HG02943 (cell line): Measurements from ENCODE around the gene RAET1E.
"Not testable (repeated sequence)": the region's sequence is repeated elsewhere in the genome, so short reads cannot be mapped to it uniquely, and the experiment has no call there.

ENCODE experiments used
- ATAC-seq: cut with Tn5 transposase; IDR thresholded peaks from one replicate; pipeline ENCODE4 v1.9.1; 2021; ENCODE audit warnings: mild to moderate bottlenecking, low read depth, moderate library complexity; ENCODE audit not compliant: unreplicated experiment

The RAET1E gene

DNA sequence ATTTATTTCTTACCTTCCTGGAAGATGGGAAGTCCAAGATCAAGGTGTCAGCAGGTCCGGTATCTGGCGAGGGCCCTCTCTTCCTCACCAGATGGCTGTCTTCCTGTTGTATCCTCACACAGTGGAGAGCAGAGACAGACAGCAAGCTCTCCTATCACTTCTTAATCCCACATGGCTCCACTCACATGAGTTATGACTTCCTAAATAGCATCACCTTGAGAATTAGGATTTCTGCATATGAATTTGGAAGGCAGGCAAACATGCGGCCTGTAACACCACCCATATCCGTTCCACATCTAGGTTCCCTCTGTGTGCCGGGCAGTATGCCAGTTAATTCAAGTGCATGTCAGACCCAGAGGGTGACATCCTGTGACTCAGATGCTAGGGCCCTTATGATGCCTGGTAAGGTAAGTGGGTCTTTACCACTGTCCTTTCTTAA, 2.1 kb downstream of the RAET1E start:
- ATAC-seq = no peak

DNA sequence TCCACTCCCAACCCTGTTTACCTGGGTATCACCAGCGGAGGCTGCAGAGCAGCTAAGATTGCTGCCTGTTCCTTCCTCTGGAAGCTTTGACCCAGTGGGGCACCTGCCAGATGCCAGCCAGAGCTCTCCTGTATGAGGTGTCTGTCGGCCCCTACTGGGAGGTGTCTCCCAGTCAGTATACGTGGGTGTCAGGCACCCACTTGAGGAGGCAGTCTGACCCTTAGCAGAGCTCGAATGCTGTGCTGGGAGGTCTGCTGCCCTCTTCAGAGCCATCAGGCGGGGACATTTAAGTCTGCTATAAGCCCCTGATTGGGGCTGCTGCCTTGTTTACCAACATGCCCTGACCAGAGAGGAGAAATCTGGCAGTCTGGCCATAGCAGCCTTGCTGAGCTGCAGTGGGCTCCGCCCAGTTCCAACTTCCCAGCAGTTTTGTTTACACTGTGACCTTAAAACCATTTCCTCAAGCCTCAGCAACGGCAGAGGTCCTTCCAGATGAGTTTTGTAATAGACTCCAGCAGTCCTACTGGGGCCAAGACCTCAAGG, 2.8 kb downstream of the RAET1E start:
- no peak for ATAC-seq

DNA sequence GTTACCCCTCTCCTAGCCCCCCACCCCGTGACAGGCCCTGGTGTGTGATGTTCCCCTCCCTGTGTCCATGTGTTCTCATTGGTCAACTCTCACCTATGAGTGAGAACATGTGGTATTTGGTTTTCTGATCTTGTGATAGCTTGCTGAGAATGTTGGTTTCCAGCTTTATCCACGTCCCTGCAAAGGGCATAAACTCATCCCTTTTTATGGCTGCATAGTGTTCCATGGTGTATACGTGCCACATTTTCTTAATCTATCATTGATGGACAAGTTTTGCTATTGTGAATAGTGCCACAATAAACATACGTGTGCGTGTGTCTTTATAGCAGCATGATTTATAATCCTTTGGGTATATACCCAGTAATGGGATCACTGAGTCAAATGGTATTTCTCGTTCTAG, 6.0 kb downstream of the RAET1E start:
- ATAC-seq = not testable (repeated sequence)

DNA sequence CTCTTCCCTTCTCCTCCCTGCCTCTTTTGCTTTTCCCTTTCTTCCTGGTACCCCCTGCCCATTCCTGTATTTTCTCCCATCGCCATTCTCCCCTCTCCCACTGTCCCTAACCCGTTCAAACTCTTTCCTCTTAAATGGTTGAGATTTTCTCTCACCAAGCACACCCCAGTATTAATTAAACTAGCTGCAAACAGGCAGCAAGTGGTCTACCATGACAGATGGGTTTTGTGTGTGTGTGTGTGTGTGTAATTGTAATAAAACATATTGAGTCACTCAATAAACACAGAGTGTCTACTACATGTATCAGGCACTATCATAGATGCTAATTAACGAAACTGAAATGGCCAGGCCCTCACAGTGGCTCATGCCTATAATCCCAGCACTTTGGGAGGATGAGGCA, 6.7 kb downstream of the RAET1E start:
- no peak for ATAC-seq

DNA sequence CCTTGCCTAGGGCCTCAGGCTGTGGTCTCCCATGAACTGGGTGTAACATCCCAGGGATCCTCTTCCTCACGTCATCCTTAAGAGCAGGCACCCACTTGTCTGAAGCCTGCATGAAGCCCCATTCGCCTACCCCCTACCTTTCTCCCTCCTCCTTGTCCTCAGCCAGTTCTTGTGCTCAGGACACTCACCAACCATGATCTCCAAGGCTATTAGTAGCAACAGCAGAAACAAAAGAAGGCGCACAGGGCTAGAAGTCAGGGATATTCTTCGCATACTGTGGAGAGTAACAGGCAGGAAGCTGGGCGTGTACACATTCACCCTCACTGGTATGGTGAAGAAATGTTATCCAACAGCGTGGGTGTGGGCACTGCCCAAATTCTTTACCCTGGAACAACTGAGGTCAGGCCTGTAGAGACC, 7.3 kb downstream of the RAET1E start:
- ATAC-seq = no peak

DNA sequence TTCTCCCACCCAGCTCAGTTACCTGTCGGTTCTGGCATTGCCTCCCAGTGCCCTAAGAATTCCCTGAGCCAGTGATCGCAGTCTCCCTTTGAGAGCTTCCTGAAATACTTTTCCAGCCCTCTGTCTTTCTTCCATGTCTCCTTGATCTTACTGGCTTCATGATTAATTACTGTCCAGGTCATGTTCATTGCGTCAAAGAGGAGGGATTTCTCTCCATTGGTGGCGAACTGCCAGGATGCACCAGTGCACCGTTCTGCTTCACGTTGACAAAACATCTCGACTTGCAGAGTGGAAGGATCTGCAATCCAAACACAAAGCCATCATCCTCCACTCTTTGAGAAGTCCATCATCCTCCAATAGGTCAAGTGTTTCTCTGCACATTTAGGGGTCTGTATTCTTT, 8.6 kb downstream of the RAET1E start:
- ATAC-seq = no peak

DNA sequence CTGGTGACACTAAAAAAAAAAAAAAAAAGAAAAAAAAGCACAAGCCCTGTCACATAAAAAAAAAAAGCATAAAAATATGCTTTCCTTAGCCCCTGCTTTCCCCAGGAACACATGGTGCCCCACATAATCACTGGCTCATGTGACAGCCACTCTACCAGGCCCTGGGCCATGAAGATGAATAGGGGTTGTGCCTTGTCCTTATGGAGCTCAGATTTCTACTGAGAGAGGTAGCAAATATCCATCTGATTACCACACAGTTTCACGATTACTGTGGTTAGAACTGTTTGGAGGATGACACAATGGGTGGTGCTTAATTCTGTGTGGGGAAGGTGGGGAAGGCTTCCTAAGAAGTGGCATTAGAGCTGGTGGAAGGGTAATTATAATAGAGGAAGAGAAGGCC, 9.3 kb downstream of the RAET1E start:
- no peak for ATAC-seq

DNA sequence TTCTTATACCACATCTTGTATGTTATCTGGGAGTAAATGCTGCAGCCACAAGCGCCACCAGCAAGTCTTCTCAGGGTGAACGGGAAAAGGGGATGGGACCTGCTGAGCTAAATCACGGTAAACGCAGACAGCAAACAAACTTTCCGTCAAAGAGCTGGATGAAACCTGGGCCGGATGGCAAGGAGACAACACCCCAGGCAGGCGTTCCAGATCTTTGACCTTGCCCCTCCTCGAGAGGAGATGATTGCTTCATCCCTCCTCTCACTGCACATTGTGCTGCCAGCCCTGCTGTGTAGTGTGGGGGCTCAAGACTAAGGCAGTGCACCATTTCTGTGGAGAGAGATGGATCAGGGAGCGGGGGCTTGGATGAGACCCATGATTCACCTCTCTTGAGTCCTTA, 9.8 kb downstream of the RAET1E start:
- no peak for ATAC-seq

DNA sequence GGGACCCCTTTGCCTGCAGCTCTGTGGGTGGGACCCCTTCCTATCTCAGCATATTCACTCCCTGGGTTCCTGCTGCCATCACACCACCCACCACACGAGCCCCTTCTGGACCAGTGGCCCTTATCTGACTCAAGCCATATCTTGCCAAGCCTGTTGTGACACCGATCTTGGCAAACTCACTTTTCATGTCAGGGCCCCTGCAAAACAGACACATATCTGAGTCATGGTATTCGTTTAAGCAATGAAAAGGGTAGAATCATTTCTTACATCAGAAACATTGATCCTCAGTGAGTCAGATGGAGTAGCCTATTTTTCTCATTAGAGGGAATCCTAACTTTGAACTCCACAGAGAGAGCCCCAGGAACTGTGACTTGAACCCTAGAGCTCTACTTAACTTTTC, 10.6 kb downstream of the RAET1E start:
- ATAC-seq = no peak

DNA sequence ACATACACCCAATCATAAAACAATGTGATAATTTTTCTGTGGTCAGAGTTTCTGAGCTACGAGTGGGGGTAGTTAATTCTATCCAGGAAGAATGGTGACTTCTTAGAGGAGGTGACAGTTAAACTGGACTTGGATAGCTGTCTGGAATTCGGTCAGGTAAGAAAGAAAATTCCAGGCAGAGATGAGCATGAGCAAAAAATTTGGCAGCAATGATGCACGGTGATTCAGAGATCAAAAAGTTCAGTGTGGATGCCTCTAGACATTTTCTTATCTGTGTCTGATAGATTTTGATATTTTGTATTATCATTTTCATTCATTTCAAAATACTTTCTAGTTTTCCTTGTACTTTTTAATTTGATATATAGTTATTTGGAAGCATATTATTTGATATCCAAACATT, 12.0 kb downstream of the RAET1E start:
- ATAC-seq = no peak

DNA sequence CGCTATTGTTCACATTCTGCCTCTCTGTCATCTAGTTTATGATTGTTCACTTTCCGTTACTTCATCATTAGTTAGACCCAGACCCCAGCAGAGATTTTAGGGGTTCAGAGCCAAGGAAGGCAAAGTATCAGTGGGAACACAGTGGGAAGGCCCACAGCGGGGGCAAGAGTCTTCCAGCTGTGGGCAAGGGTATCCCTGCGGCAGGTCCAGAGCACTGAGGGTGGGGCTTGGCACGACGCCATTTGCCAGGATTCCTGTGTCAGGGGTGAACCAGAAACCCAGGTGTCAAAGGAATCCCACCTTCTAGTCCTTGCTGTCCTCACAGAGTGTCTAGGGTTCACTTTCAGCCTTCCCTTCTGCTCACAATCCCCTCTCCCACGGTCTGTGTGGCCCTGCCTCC, 13.3 kb downstream of the RAET1E start:
- ATAC-seq = no peak

DNA sequence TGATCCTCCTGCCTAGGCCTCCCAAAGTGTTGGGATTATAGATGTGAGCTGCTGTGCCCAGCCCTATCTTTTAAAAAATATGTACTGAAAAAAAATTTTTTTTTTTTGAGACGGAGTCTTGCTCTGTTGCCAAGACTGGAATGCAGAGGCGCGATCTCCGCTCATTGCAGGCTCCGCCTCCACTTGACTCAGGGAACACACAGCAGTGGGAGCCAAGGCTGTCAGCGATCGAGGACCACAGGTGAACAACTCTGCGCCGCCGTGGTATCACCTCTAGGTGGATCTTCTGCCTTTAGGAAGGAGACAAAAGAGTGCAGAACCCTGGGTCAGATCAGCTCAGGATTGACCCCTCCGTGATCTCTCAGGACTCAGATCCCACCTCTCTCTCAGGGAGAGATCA, 13.7 kb downstream of the RAET1E start:
- no peak for ATAC-seq

DNA sequence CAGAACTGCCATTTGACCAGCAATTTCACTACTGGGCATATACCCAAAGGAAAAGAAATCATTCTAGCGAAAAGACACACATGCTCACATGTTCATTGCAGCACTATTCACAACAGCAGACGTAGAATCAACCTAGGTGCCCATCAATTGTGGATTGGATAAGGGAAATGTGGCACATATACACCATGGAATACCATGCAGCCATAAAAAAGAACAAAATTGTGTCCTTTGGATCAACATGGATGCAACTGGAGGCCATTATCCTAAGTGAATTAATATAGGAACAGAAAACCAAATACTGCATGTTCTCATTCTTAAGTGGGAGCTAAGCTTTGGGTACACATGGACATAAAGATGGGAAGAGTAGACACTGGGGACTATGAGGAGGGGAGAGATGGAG, 16.1 kb downstream of the RAET1E start:
- ATAC-seq = no peak

DNA sequence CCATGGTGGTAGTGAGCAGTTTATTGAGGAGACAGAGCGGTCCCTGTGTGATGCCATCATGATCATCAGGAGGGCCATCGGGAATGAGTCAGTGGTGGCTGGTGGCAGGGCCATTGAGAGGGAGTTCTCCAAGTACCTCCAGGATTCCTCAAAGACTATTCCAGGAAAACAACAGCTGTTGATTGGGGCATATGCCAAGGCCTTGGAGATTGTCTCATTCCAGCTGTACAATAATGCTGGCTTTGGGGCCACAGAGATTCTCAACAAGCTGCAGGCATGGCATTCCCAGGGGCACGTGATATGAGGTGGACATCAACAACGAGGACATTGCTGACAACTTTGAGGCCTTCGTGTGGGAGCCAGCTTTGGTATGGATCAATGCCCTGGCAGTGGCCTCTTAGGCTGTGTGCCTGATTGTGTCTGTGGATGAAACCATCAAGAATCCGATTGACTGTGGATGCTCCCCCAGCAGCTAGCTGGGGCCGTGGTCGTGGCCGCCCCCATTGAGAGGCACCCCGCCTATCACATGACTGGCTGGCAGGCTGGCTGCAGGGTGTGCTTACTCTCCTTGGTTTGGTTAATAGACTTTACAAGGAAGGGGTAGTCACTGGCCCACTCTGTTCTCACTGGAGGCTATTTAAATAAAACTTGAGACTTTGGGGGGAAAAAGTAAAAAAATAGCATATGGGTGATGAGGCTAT, 16.7 kb downstream of the RAET1E start:
- no peak for ATAC-seq

DNA sequence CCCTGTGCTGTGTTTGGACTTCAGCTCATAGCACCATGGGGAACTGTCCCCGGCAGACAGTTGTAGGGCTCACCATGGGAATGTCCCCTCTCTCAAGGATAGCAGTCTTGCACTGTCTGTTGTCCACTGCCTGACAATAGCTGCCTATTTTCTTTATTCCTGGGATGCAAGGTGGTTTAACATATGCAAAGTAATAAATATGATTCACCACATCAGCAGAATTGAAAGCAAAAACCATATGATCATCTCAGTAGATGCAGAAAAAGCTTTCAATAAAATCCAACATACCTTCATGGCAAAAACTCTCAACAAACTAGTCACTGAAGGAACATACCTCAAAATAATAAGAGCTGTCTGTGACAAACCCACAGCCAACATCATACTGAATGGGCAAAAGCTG, 20.3 kb downstream of the RAET1E start:
- no peak for ATAC-seq

DNA sequence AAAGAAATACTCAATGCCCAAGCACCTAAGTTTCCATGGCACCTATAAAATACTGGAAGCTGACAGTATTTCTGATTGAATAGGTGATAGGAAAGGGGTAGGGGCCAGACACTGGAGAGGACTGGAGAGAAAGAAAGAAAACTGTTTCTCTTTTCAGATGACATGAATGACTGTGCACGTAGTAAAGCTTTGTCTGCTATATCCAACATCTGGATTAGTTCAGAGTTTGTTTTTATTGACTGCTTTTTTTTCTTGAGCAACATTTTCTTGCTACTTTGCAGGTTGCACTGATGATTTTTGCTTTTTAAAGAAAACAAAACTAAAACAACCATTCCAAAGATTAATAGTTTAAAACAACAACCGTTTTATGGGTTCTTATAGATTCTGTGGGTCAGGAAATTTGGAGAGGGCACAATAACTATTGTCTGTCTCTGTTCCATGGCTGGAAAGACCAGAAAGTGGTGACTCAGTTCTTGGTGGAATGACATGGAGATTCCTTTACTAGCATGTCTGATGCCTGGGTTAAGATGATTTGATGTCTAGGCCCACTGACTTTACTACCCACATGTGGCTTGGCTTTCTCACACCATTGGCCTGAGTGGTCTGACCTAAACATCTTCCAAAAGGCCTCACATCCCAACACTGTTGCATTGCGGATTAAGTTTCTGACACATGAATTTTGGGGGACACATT, 21.5 kb downstream of the RAET1E start:
- ATAC-seq = no peak

DNA sequence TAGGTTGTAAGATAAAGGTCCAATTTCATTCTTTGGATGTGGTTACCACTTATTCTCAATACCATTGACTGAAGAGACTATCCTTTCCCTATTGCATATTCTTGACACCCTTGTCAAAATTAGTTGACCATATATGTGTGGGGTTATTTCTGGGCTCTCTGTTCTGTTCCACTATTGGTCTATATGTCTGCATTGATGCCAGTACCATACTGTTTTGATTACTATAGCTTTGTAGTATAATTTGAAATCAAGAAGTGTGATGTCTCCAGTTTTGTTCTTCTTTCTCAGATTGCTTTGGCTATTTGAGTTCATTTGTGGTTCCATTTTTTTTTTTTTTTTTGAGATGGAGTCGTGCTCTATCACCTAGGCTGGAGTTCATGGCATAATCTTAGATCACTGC, 25.7 kb downstream of the RAET1E start:
- no peak for ATAC-seq

DNA sequence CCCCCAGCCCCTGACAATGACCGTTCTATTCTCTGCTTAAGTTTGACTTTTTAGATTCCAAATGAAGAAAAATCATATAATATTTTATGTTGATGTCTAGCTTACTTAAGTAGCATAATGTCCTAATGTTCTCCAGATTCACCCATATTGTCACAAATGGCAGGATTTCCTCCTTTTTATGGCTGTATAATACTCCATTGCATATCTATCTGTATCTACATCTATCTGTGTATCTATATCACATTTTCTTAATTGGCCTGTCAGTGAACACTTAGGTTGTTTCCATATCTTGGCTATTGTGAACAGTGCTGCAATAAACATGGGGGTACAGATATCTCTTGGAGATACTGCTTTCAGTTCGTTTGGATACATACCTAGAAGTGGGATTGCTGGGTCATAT, 26.7 kb downstream of the RAET1E start:
- ATAC-seq = no peak

DNA sequence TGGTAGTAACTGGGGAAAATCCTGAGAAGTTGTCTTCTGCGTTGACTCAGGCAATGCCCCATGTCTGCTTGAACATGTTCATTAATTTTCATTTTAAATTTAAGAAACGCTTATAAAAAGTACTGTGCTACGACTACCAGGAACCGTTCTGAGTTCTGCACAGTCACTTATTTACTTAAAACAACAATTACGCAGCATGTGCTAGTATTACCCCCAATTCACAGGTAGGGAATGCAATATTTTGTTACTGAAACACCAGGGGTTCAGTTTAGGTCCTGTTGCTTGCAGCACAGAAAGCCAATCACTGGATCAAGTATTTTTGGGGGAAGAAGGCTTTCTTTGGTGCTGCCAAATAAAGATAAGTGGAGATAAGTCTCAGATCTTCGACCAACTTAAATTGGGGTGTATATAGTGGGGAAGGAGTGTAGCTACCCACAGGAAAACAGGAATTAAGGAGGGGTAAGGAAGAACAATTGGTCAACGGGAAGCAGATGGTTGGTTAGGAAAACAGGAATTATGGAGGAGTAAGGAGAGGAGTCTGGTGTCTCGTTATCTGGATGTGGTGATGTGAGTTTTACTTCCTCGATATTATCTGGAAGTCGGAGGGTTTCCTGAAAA, 28.5 kb downstream of the RAET1E start:
- ATAC-seq = no peak

DNA sequence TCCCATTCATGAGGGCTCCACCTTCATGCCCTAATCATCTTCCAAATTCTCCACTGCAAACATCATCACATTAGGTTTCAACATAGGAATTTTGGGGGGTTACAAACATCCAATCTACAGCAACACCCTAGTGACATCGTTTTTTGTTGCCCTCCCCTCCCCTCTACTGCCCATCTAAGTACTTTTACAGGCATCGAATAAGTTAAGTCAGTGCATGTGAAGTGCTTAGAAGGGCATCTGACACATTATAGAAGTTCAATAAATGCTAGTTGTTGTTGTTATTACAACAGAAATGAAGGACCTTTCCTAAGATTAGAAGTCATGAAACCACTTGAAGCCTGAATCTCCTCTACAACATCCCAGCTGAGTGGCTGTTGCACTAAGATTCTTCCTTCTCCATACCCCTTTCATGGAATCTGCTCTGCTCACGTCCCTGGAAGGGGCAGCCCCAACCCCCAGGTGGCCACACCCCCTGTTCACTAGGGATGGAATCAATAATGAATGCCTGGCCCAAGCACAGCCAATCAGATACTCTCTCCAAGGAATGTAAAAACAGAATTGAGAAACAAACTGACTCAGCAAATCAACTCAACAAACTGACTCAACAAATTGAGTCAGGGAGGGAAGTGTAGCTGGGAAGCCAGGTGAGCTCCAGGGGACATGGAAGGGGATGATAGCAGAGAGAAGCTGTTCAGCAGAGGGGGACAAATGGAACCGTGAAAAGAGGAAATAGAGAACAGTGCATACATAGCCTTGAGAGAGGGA, 29.9 kb downstream of the RAET1E start:
- ATAC-seq = no peak
